ENCODE data around the gene CIRBP. TPM values are rescaled to one million over a fixed set of nuclear protein-coding genes. Genes with fewer than 3 reads are reported as not detected.

CIRBP gene
- total and polyA plus RNA-seq, 9 of the 15 experiments (the other 6 are each of a cell fraction or from before 2014, with no cell fraction given), result 20.5 to 327 (median 176) TPM

GRCh38 chr19:1289686-1290025, 20.5 kb downstream of the CIRBP start:
- intact Hi-C loops (cut with micrococcal nuclease) (no loop called here), in situ Hi-C loops (cut with MboI) (no loop called here)
- Histone ChIP-seq H3K4me2 (ENCODE audit: insufficient read depth, low read length) (no peak overlapping the region), H3K9me1 (ENCODE audit: control insufficient read depth, insufficient read depth, low read length) (no peaks in the 10 kb centered on the region), H3K4me3 (no peak overlapping the region), H3K9ac (ENCODE audit: insufficient read depth in 1 of 2, low read depth in 2 of 2, low read length in 2 of 2) (0 out of 4 replicates have a peak overlapping the region, but pooled peaks of 1 of the 2 experiments have one; percentile 8), H3K27me3 (ENCODE audit: control insufficient read depth in 2 of 2, insufficient read depth in 2 of 2, low read length in 2 of 2) (peaks cover 37 to 87% of the 10 kb centered on the region in 2 experiments; a peak in 4 of 5 replicates), H3K4me1 (replicated peaks in 1 of 2; ENCODE audit: control insufficient read depth in 2 of 2, insufficient read depth in 2 of 2, low read length in 2 of 2) (peaks cover 0 to 93% of the 10 kb centered on the region in 2 experiments; a peak in 2 of 5 replicates), H3K27ac (ENCODE audit: extremely low read depth, low read depth, low read length) (no peak overlapping the region), H3K79me2 (ENCODE audit: control insufficient read depth, insufficient read depth, low read length) (no peaks in the 10 kb centered on the region), H3K9me3 (replicated peaks; ENCODE audit: control insufficient read depth, insufficient read depth, low read depth, low read length) (no peaks in the 10 kb centered on the region), H4K20me1 (replicated peaks; ENCODE audit: control insufficient read depth, insufficient read depth, low read length) (peaks cover 11% of the 10 kb centered on the region), H3K36me3 (ENCODE audit: control insufficient read depth, insufficient read depth, low read length) (no peaks in the 10 kb centered on the region), H2AFZ (ENCODE audit: low read depth, low read length) (no peak overlapping the region)
- ATAC-seq (peak; percentile 39), FAIRE-seq (no peak), DNase-seq (ENCODE audit: extremely low read depth in 1 of 4, low spot score in 3 of 4) (peak in 2 of 4 experiments; percentile 39 to 46)
- BruUV-seq (replicated peaks), result no TSS peak
- ChIA-PET POLR2A (interaction anchor here (1.1 kb wide), 1 partner anchor 21 kb away, joined by 4 read pairs; the partner anchor contains the start of gene CIRBP), CTCF (ENCODE audit: low intra/inter-chr PET ratio) (no interaction called here)
- 2% methylated on average over 19 of the region's 19 CpGs for WGBS (ENCODE audit: insufficient coverage, low coverage, missing lambda C conversion rate)
- peak in 1 of 2 experiments; percentile 56; a peak in 1 of 4 replicates for TF ChIP-seq UBTF (IDR thresholded peaks at IDR 0.05; ENCODE audit: borderline replicate concordance in 1 of 2, low read depth in 2 of 2, low read length in 2 of 2)
- TF ChIP-seq CEBPZ (IDR thresholded peaks at IDR 0.05; ENCODE audit: borderline replicate concordance, low read depth, low read length), result no peak
- peak; percentile 60 for TF ChIP-seq ZNF316 (IDR thresholded peaks at IDR 0.05)
- TF ChIP-seq CTCF (IDR thresholded peaks at IDR 0.05 in 2 of 3, conservative IDR thresholded peaks at IDR 0.05 in 1 of 3; ENCODE audit: insufficient read depth in 2 of 3, low read depth in 1 of 3, low read length in 3 of 3), result peak; percentile 18 to 44 (median 23); a peak in 2 of 6 replicates
- no peak for TF ChIP-seq ILF3 (IDR thresholded peaks at IDR 0.05; ENCODE audit: borderline replicate concordance)
- 0 out of 2 replicates have a peak, but pooled peaks have one; percentile 26 for TF ChIP-seq STAG1 (CRISPR knock-in tag; IDR thresholded peaks at IDR 0.05; ENCODE audit: borderline replicate concordance)

Measured in K562 (cell line).